Caco-2 (cell line): ENCODE measurements around the gene ZNF112. TPM values are rescaled to one million over a fixed set of nuclear protein-coding genes. Genes with fewer than 3 reads are reported as not detected.

Experiments used
- BruUV-seq: library from RNA; stranded (reverse); fragments of 400-500 nt; replicated peaks from 2 replicates; lab custom pipeline; 2021; lab: Mats Ljungman, UMichigan
- CTCF ChIA-PET: fragments of 300-600 bp; sonication (Branson Sonifier 250); formaldehyde crosslinking; loops from one replicate; lab custom pipeline; 2022; ENCODE audit warnings: antibody characterized with exemption; lab: Charles Lee
- POLR2A ChIA-PET: fragments of 300-600 bp; sonication (Branson Sonifier 250); formaldehyde crosslinking; loops from one replicate; lab custom pipeline; 2022; ENCODE audit warnings: antibody characterized with exemption; lab: Charles Lee
- DNase-seq, 2 experiments: peaks; one replicate each; pipeline versions ENCODE4 v3.0.0 to v3.0.0-alpha.2; 2020 to 2022
- H3K27me3 ChIP-seq: replicated peaks from 2 replicates; pipeline ENCODE4 v1.6.0; 2011; ENCODE audit warnings: low read length; ENCODE audit not compliant: control insufficient read depth, insufficient read depth
- H3K36me3 ChIP-seq: 2 replicates; pipeline ENCODE4 v1.5.1; 2011; ENCODE audit warnings: low read length; ENCODE audit not compliant: control insufficient read depth, insufficient read depth
- H3K4me1 ChIP-seq: fragments of 250-450 bp; sonication (Bioruptor Pico); 2 replicates; pipeline ENCODE4 v1.5.1; 2020; ENCODE audit warnings: mild to moderate bottlenecking
- H3K4me3 ChIP-seq: 2 replicates; pipeline ENCODE4 v1.5.1; 2011; ENCODE audit warnings: low read depth, mild to moderate bottlenecking, control low read depth, low read length
- H3K9me3 ChIP-seq: fragments of 250-450 bp; sonication (Bioruptor Pico); 2 replicates; pipeline ENCODE4 v1.5.1; 2020; ENCODE audit warnings: mild to moderate bottlenecking, moderate library complexity
- H3K27ac Mint-ChIP-seq: one replicate; pipeline ENCODE4 v1.8.0; 2022; ENCODE audit warnings: mixed read lengths; ENCODE audit not compliant: unreplicated experiment
- H3K27me3 Mint-ChIP-seq: one replicate; pipeline ENCODE4 v1.8.0; 2022; ENCODE audit warnings: mixed read lengths; ENCODE audit not compliant: insufficient read depth, unreplicated experiment
- H3K36me3 Mint-ChIP-seq: one replicate; pipeline ENCODE4 v1.8.0; 2022; ENCODE audit warnings: mild to moderate bottlenecking, mixed read lengths; ENCODE audit not compliant: insufficient read depth, unreplicated experiment
- H3K4me1 Mint-ChIP-seq: one replicate; pipeline ENCODE4 v1.8.0; 2022; ENCODE audit warnings: low read depth, mixed read lengths; ENCODE audit not compliant: unreplicated experiment
- H3K4me3 Mint-ChIP-seq: one replicate; pipeline ENCODE4 v1.8.0; 2022; ENCODE audit warnings: mild to moderate bottlenecking, moderate library complexity, mixed read lengths; ENCODE audit not compliant: unreplicated experiment
- H3K9me3 Mint-ChIP-seq: one replicate; pipeline ENCODE4 v1.8.0; 2022; ENCODE audit warnings: mixed read lengths; ENCODE audit not compliant: unreplicated experiment
- intact Hi-C: fragments of 100-400 bp; cut with micrococcal nuclease; formaldehyde crosslinking; loops from one replicate; pipeline ENCODE4 v1.10.0; 2022; ENCODE audit not compliant: unreplicated experiment
- total RNA-seq: library from RNA; stranded (reverse); gene quantifications from 2 replicates; pipeline ENCODE4 v1.2.3, GENCODE V29; 2022
- TF ChIP-seq, protein P1 (sequence below), 2 experiments: fragments of 200-600 bp in 1 of 2; IDR thresholded peaks; 1 replicate in 1 of 2; 2 replicates in 1 of 2; pipeline versions ENCODE4 v1.5.1 to v1.8.0; 2011 to 2022; ENCODE audit warnings: antibody characterized with exemption in 1 of 2, control low read depth in 1 of 2, inconsistent platforms in 1 of 2, low read depth in 1 of 2, low read length in 1 of 2, mild to moderate bottlenecking in 1 of 2, moderate library complexity in 1 of 2; ENCODE audit not compliant: insufficient read depth in 1 of 2, severe bottlenecking in 1 of 2, unreplicated experiment in 1 of 2

Gene ZNF112
- total RNA-seq, 1 experiment from 2014 or later: 6.1 TPM

DNA sequence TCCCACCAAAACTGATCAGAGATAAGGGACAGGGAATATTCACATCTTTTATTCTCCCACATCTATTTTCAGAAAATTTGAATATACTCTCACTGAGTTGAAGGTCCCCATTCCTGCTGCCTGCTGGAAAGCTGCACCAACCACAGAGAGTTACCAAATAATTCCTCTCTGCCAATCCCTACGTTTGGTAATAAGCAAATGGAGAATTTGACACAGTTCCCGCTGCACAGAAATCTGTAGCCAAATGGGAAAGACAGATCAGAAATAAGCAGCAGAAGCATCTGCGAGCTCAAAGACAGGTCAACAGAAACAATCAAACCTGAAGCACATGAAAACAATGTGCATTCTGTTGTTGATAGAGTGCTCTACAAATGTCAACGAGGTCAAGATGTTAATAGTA, 9.9 kb downstream of the ZNF112 start:
- H3K9me3 ChIP-seq: peaks cover 9% of the 10 kb centered on the region
- CTCF ChIA-PET: no interaction called here
- no peaks in the 10 kb centered on the region for H3K27me3 ChIP-seq
- H3K27me3 Mint-ChIP-seq: no peaks in the 10 kb centered on the region
- H3K36me3 ChIP-seq: no peaks in the 10 kb centered on the region
- peaks cover 26% of the 10 kb centered on the region for H3K9me3 Mint-ChIP-seq
- no peaks in the 10 kb centered on the region for H3K4me1 ChIP-seq
- H3K4me3 Mint-ChIP-seq: no peak overlapping the region
- no peak overlapping the region for H3K4me3 ChIP-seq
- POLR2A ChIA-PET: no interaction called here
- TF ChIP-seq, protein P1, sequence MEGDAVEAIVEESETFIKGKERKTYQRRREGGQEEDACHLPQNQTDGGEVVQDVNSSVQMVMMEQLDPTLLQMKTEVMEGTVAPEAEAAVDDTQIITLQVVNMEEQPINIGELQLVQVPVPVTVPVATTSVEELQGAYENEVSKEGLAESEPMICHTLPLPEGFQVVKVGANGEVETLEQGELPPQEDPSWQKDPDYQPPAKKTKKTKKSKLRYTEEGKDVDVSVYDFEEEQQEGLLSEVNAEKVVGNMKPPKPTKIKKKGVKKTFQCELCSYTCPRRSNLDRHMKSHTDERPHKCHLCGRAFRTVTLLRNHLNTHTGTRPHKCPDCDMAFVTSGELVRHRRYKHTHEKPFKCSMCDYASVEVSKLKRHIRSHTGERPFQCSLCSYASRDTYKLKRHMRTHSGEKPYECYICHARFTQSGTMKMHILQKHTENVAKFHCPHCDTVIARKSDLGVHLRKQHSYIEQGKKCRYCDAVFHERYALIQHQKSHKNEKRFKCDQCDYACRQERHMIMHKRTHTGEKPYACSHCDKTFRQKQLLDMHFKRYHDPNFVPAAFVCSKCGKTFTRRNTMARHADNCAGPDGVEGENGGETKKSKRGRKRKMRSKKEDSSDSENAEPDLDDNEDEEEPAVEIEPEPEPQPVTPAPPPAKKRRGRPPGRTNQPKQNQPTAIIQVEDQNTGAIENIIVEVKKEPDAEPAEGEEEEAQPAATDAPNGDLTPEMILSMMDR (IDR thresholded peaks at IDR 0.05; ENCODE audit: insufficient read depth in 1 of 2, low read depth in 1 of 2, low read length in 1 of 2, severe bottlenecking in 1 of 2, unreplicated experiment in 1 of 2): no peak
- no peak overlapping the region for H3K27ac Mint-ChIP-seq
- no peaks in the 10 kb centered on the region for H3K36me3 Mint-ChIP-seq
- intact Hi-C loops: no loop called here
- BruUV-seq: no TSS peak
- H3K4me1 Mint-ChIP-seq: no peaks in the 10 kb centered on the region
- no peak for DNase-seq

DNA sequence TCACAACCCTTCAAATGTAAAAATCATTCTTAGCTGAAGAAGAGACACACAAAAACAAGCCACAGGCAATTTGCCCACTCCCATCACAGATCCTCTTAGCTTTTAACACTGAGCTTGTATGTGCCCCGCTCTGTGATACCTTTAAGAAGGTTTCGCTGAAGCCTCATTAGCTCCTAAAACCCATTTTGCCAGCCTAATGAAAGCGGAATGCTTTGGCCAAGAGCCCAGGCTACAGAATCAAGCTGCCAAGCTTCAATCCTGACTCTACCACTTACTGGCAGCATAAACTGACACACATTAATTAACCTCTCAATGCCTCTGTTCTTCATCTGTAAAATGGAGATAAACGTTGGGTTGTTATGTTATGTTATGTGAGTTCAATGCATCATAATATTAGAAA, 10.5 kb downstream of the ZNF112 start:
- no peaks in the 10 kb centered on the region for H3K4me1 Mint-ChIP-seq
- Histone ChIP-seq H3K4me1 (no peaks in the 10 kb centered on the region), H3K4me3 (no peak overlapping the region), H3K9me3 (peaks cover 8% of the 10 kb centered on the region), H3K36me3 (no peaks in the 10 kb centered on the region), H3K27me3 (no peaks in the 10 kb centered on the region)
- H3K4me3 Mint-ChIP-seq: no peak overlapping the region
- no TSS peak for BruUV-seq
- no peak overlapping the region for H3K27ac Mint-ChIP-seq
- no peaks in the 10 kb centered on the region for H3K27me3 Mint-ChIP-seq
- ChIA-PET CTCF (no interaction called here), POLR2A (no interaction called here)
- intact Hi-C loops: no loop called here
- H3K9me3 Mint-ChIP-seq: peaks cover 29% of the 10 kb centered on the region
- TF ChIP-seq, protein P1 (IDR thresholded peaks at IDR 0.05; ENCODE audit: insufficient read depth in 1 of 2, low read depth in 1 of 2, low read length in 1 of 2, severe bottlenecking in 1 of 2, unreplicated experiment in 1 of 2): no peak
- no peak for DNase-seq
- H3K36me3 Mint-ChIP-seq: peaks cover under 1% of the 10 kb centered on the region

DNA sequence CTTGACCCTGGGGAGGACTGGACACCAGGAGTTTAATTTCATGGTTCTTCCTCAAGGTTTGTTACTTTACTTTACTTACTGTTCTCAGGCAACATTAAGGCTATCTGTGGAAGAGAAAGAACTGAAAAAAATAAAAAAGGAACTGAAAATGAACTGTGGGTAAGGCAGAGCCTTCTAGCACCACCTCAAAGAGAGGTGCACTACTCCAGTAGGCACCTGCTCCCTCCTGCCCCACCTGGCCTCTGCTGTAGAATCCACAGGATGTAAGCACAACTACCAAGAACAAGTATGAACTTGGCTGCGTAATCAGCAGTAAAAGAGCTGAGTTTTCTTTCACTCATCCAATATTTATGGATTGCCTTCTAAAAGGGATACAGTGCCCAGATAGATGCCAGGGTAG, 12.2 kb downstream of the ZNF112 start:
- ChIA-PET CTCF (no interaction called here), POLR2A (no interaction called here)
- no peak overlapping the region for H3K4me3 ChIP-seq
- Mint-ChIP-seq H3K4me1 (no peaks in the 10 kb centered on the region), H3K27ac (no peak overlapping the region), H3K9me3 (peaks cover 35% of the 10 kb centered on the region), H3K4me3 (no peak overlapping the region), H3K27me3 (no peaks in the 10 kb centered on the region), H3K36me3 (peaks cover 5% of the 10 kb centered on the region)
- TF ChIP-seq, protein P1 (IDR thresholded peaks at IDR 0.05; ENCODE audit: insufficient read depth in 1 of 2, low read depth in 1 of 2, low read length in 1 of 2, severe bottlenecking in 1 of 2, unreplicated experiment in 1 of 2): no peak
- peaks cover 8% of the 10 kb centered on the region for H3K9me3 ChIP-seq
- H3K27me3 ChIP-seq: no peaks in the 10 kb centered on the region
- BruUV-seq: no TSS peak
- intact Hi-C loops: no loop called here
- no peaks in the 10 kb centered on the region for H3K4me1 ChIP-seq
- DNase-seq: no peak
- H3K36me3 ChIP-seq: no peaks in the 10 kb centered on the region
